GM19455 (cell line): Measurements from ENCODE around the gene PRDM16.

Source experiments
- ATAC-seq: cut with Tn5 transposase; IDR thresholded peaks from one replicate; pipeline ENCODE4 v1.9.1; 2021; ENCODE audit not compliant: unreplicated experiment

The PRDM16 gene

DNA sequence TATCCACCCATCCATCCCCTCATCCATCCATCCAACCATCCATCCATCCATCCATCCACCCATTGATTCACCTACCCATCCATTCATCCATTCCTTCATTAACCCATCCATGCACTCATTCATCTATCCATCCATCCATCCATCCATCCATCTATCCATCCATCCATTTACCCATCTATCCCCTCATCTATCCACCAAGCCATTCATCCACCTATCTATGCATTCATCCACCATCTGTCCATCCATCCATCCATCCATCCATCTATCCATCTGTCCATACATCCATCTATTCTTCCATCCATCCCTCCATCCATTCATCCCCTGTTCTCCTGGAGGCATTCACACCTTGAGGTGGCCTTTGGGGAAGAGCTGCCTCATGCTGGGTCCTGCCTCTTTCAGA is 107.0 kb downstream of the PRDM16 start:
- no peak for ATAC-seq

DNA sequence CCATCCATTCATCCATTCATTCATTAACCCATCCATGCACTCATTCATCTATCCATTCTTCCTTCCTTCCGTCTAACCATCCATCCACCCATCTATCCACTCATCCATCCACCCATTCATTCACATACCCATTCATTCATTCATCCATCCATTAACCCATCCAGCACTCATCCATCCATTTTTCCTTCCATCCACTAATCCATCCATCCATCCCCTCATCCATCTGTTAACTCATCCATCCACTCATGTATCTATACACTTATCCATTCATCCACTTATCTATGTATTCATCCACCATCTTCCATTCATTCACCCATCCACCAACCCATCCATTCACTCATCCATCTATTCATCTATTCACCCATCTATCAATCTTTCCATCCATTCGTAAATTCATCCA is 107.8 kb downstream of the PRDM16 start:
- ATAC-seq: no peak

DNA sequence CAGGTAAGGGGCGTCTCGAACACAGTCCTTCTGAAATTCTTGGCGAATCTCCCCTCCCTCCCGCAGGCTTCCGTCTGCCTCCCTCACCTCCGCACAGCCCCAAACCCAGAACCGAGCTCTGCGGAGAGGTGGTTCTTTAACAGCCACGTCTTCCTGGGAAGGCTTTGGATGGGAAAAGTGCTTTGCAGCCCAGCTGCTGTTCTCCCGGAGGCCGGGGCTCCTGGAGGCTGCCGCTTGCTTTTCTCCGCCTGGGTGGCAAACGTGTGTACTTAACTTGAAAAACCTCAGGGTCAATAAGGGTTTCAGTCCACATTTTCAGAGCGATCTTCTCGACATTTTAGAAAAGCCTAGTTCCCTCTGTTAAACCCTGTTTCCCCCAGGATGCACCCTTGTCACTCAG is 109.3 kb downstream of the PRDM16 start:
- ATAC-seq: no peak

DNA sequence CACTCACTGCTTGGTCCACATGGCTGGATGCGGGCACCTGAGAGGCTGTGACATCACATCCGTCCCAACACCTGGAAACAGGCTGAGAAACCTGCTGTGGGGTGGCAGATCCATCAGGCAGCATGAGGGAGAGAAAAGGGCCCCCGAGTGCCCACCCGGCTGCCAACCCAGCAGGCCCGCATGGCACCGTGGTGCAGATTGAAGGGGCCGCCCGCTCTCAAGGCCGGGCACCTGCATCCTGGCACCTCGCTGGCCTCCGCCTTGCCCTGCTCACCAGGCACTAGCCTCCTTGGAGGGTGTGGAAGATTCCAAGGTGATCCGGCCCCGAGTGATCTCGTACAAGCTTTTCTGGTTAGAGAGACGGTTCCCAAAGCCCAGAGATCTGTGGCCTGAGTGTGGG is 110.5 kb downstream of the PRDM16 start:
- ATAC-seq: no peak

DNA sequence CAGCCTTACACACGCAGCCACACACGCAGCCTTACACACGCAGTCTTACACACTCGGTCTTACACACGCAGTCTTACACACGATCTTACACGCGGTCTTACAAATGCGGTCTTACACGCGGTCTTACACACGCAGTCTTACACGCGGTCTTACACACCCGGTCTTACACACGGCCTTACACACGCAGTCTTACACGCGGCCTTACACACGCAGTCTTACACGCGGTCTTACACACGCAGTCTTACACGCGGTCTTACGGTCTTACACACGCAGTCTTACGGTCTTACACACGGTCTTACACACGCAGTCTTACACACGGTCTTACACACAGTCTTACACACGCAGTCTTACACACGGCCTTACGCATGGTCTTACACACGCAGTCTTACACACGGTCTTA is 111.9 kb downstream of the PRDM16 start:
- no peak for ATAC-seq

DNA sequence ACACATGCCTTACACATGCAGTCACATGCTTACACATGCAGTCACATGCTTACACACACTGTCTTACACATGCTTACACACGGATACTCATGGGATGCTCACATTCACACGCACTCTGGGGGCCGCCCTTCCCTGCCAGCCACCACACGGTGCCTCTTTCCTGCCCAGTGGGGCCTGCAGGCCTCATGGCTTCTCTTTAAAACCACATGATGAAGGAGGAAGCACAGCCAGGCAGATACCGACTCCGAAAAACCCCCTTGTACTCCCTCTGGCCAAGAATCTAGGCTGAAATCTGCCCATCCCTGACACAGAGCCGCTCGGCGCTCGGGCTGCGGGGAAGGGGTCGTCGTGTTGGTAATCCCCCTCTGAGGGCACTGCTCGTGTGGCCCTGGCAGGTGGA is 113.0 kb downstream of the PRDM16 start:
- no peak for ATAC-seq

DNA sequence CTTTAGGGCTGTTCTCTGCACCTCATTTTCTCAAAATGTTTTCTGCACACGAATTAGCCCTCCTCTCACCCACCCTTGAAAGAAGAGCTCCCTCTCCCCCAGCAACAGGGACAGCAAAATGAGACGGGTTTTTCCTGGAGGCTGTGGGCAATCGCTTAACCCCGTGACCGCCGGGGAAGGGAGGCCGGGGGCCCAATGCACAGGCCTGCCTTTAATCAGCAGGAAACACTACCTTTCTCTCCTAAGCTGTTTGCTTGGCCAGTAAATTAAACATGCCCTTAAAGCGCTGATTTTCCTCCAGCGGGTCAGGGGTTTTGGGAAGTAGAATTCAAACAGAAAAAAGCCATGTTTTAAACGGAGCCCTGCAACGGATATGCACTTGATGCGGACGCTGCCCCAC is 114.4 kb downstream of the PRDM16 start:
- no peak for ATAC-seq

DNA sequence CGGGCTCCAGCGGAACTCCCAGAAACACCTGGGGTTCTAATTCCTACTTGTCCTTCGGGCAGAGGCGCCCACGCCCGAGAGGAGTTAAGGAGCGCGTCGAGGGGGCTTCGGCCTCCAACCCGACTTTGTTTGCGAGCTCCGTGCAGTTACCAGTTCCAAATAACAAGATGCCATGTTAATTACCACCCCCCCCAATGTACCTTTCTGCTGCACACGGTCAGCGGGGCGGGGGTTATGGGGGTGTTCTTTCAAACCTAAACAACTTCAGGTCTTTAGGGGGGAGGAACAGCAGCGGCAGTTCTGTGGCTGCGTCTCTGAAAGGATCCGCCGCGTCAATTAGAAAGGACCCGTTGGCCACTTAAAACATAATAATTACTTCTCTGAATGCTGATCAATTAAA is 114.8 kb downstream of the PRDM16 start:
- no peak for ATAC-seq

DNA sequence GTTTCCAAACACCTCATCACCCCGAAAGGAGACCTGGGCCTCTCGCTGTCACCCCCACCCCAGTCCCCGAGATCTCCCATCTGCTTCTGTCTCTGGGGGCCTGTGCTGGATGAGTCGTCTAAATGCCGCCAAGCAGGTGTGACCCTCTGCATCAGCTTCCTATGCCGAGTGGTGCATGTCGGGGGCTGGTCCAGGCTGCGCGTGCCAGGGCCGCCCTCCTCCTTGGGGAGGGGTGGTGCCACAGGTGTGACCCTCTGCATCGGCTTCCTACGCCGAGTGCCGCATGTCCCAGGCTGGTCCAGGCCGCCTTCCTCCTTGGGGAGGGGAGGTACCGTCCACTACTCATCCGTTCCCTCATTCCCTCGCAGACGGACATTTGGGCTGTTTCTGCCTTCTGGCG is 115.7 kb downstream of the PRDM16 start:
- no peak for ATAC-seq

DNA sequence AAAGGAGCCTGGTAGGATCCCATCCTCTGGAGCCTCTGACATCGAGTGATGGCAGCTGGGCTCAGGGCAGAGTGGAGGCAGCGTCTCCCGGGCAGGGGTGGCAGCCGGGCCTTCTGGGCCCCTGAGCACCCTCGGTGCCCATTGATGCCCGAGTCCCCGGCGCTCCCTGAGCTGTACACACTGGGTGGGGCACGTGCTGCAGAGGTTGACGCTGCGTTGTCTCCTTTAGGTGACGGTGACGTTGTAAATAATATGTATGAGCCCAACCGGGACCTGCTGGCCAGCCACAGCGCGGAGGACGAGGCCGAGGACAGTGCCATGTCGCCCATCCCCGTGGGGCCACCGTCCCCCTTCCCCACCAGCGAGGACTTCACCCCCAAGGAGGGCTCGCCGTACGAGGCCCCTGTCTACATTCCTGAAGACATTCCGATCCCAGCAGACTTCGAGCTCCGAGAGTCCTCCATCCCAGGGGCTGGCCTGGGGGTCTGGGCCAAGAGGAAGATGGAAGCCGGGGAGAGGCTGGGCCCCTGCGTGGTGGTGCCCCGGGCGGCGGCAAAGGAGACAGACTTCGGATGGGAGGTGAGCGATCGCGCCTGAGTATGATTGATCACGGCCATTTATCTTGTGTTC is 117.0 kb downstream of the PRDM16 start:
- ATAC-seq: no peak

DNA sequence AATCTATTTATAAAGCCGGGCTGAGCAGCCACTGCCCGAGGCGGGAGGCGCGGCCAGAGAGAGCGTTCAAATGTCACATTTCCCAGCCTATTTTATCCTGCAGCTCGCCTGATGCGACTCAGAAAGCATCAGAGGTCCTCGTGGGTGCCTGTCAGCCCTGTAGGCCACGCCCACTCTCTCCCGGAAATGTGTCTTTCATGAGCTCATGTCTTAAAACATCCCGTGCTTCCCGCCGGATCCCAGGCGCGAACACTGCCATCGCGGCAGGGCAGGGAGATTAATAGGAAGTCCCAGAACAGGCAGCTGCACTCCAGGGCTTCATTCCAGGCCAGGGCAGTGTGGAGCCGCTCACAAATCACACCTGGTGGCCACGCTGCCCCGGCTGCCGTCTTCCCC is 117.5 kb downstream of the PRDM16 start:
- ATAC-seq: no peak

DNA sequence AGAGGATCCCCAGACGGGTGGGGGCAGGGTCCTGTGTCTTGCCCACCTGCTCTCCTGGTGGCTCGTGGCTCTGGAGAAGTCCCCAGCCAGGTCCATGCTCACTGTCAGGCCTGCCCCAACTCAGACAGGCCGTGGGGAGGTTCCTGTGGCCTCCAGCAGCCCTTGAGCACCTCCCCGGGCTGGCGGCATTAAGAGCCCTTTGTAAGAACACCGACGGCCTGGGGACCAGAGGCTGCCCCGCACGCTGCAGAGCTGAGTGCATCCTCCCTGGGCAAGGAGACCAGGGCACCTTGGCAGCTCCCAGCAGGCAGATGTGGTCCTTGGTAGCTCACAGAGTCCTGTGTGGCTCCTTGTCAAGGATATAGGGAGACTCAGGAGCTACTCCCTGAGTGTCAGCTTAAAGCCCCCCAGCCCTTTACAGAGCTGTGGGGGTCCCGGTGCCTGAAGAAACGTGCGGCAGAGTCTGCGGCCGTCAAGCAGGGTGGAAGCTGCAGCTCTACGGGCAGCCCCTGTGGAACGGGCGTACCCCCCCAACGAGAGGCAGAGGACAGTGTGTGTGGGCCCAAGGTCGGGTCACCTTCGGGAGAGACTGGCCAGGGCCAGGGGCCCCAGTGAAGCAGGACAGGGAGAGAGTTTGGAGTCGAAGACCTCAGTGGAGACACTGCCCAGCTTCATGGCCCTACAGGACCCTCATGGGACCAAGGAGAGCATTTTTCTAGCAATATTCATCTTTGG is 118.6 kb downstream of the PRDM16 start:
- ATAC-seq: no peak

DNA sequence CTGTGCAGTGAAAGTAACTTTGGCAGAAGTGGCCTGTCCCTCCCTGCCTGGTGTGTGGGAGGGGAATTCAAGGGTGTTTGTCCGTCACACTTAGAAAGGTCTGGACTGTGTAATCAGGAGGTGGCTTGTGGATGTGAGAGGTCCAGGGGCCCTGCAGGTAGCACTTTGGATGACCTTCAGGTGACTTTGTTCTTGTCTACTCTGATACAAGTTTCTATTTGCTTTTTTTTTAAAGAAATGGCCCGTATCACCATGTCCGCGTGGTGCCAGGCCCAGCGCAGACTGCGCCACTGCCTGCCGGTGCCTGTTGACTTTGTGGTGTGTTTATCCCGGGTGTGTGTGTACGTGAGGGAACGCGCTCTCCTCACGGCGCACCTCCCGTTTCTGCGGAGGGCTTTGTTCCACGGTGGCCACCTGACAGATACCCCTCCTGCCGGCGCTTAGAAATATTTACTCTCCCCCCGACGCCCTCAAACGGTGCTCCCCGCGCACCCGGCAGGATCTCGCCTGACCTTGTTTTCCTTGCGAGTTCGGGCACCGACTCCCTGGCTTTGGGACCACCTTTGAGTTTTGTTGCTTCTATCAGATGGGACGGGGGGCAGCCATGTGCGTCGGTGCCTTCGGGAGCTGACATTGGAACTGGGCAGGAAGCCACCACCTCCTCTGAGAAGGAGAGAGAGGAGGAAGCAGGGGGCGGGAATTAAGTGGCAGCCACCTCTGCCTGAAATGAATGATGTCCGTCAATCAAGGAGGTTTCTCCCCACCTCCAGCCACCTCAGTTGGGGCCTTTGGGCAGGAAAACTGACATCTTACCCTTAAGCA is 119.4 kb downstream of the PRDM16 start:
- ATAC-seq: no peak

DNA sequence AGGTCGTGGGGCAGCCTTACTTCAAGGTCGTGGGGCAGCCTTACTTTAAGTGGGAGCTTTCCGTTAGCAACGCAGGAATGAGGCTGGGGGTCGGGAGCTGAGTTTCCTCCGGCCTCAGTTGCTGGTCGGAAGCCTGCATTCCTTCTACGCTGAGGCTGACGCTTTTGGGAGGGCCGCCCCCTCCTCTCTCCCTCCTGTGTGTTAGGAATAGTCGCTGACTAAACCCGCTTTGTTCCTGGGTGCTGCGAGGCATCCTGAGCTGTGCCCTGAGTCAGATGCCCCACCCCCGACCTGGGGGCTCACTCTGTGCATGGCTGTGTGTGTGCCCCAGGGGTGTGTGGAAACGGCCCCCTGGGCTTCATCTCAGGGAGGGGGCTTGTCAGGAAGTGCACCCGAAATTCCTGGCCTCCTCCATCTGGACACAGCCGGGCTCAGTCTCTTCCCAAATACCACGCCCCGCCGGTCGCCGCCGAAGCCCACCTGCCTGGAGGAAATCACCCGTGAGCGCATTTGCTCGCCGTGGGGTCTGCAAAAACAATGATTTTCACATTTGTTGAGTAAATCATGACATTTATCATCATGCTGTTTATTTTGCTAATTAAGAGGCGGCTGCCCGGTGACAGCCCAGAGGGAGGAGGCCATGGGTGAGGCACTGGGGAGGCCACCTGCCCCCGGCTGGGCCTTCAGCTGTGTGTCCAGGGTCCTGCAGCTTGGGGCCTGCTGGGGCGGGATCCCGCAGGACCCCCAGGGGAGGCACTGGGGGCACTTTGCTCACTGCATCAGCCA is 121.4 kb downstream of the PRDM16 start:
- no peak for ATAC-seq

DNA sequence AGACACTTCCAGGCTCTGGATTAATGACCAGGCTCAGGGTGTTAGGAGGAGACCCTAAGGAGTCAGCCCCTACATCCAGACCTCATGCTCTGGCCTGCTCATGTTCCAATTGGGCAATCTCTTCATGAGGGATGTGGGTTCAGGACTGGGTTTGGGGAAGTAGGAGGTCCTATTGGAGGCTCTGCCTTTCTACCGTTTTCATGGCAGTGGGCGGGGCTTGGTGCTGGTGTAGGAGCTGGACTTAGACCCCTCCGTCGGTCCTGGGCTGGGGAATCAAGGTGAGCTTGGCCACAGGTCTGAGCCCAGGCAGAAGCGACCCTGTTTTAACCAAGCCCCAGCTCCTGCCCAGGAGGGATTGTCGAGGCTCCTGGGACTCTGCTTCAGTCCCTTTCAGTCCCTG is 123.4 kb downstream of the PRDM16 start:
- no peak for ATAC-seq

DNA sequence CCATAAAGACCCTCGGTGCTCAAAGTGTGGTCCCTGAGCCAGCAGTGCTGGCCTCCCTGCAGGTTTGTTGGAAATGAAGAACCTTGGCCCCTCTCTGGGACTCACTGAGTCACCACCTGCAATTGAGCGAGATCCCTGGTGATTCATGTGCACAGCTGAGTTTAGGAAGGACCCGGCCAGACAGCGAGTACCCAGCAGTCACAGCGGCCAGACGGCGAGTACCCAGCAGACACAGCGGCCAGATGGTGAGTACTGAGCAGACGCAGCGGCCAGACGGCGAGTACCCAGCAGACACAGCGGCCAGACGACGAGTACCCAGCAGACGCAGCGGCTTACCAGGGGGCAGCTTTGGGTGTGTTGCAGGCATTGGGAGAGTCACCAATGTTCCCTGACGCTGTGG is 123.8 kb downstream of the PRDM16 start:
- no peak for ATAC-seq

DNA sequence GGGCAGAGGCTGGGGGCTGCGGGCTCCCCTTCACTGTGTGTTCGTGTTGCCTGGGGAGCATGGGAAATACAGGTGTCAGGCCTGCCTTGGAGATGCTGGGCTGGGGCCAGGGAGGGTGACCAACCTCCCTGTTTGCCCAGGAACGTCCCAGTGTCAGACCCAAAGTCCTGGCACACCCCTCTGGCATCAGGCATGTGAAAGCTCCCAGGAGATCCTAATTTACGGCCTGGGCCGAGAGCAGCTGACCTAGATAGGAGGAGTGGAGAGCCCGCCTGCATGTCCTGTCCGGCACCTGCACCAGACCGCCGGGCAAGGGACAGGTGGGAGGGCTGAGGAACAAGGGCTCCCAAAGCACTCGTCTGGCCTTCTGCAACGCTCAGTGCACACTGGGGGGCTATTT is 124.8 kb downstream of the PRDM16 start:
- ATAC-seq: no peak

DNA sequence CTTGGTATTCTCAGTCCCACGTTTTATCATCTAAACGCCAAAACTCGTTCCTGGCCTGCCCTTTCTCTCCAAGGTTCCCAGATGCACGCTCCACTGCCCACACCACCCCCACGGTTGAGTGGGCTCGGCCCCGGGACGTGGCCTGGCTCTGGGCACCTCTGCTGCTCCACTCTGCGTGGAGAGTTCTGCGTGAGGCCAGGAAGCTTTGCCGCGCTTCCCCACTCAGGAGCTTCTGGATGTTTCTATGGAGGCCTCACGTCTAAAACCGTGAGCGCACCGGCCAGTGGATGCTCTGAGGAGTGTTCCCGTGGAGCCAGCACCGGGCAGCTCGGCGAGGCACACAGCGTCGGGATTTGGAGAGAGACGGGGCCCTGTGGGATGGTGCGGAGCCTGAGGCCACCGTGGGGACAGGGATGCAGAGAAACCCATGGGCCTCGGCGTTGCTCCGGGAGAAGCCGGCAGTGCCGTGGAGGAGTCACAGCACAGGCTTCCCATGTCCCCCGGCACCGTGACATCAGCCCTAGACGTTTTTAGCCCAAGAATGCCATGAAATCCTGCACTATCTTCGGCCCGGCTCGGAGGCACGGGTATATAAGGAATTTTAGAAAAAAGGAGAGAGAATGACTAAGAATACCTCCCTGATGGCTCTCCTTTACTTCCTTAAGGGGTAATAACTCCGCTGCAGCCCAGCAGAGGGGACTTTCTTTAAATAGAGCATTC is 125.9 kb downstream of the PRDM16 start:
- no peak for ATAC-seq

DNA sequence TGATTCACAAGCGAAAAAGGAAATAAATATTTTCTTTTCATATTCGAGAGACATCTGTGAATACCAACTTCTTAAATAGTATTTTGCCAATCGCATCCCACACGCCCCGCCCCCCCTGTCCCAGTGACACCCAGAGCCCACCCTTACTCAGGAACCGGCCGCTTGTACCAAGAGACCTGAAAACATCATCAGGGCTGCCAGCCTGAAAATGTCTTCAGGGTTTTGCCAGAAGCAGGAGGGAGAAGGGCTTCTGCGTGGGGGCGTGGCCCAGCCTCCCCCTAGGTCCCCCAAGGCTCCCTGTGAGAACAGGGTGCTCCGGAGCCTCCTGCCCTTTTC is 126.4 kb downstream of the PRDM16 start:
- ATAC-seq: no peak

DNA sequence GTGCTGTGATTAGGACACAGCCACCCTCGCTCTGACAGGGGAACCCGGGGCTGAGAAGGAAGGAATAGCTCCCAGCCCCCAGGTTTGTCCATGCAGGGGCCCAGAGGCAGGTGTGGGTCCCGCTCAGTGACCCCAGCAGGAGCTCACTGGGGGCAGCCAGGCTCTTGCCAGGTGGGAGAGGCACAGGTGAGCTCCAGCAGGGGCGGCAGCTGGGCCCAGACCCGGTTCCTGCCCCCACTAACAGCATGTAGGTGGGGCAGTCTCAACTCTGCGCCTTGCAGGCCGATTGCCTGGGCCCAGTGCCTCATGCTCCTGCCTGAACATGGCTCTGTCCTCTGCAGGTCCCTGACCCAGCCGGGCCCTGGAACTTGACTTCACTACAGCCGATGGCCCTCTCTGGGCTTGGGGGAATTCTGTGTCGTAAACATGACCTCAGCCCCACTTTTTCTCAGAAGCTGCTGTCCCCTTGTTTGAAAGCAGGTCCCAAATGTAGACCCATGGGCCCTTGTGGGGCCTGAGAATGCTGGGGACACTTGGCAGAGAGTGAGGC is 127.0 kb downstream of the PRDM16 start:
- ATAC-seq: no peak
